PC-3 (cell line): ENCODE results near the gene C16orf74. TPM values are rescaled to one million over a fixed set of nuclear protein-coding genes. Genes with fewer than 3 reads are reported as not detected.
A peak's percentile ranks its signal among the peaks of the same experiment; 100 is the strongest.

ENCODE experiments used
- ATAC-seq: fragments of 200-7000 bp; cut with Tn5 transposase; 2 replicates; pipeline ENCODE4 v1.9.1; 2020; ENCODE audit warnings: mild to moderate bottlenecking, moderate library complexity
- BruUV-seq: library from RNA; stranded (reverse); fragments of 400-500 nt; replicated peaks from 2 replicates; lab custom pipeline; 2021; lab: Mats Ljungman, UMichigan
- CTCF ChIA-PET: fragments of 300-600 bp; sonication (Branson Sonifier 250); formaldehyde crosslinking; loops from one replicate; lab custom pipeline; 2022; ENCODE audit warnings: antibody characterized with exemption; lab: Charles Lee
- POLR2A ChIA-PET: fragments of 300-600 bp; sonication (Branson Sonifier 250); formaldehyde crosslinking; loops from one replicate; lab custom pipeline; 2022; ENCODE audit warnings: antibody characterized with exemption; ENCODE audit not compliant: unreplicated experiment; lab: Charles Lee
- DNase-seq: peaks from one replicate; pipeline ENCODE4 v3.0.0-alpha.2; 2015
- H2AFZ ChIP-seq: fragments of 300-600 bp; sonication (generic); 2 replicates; pipeline ENCODE4 v1.6.0; 2016; ENCODE audit warnings: antibody characterized with exemption, low read length
- H3F3A ChIP-seq: fragments of 300-600 bp; sonication (generic); one replicate; pipeline ENCODE4 v1.6.0; 2017; ENCODE audit warnings: antibody characterized with exemption, low read length, control low read depth, mild to moderate bottlenecking; ENCODE audit not compliant: unreplicated experiment
- H3K27ac ChIP-seq: fragments of 300-600 bp; sonication (generic); 2 replicates; pipeline ENCODE4 v1.5.1; 2016; ENCODE audit warnings: mild to moderate bottlenecking, low read length
- H3K27me3 ChIP-seq: fragments of 300-600 bp; sonication (generic); 2 replicates; pipeline ENCODE4 v1.6.1; 2016; ENCODE audit warnings: low read length, mixed read lengths
- H3K36me3 ChIP-seq: fragments of 300-600 bp; sonication (generic); 2 replicates; pipeline ENCODE4 v1.6.1; 2016; ENCODE audit warnings: low read depth, mixed run types, low read length, mixed read lengths
- H3K4me1 ChIP-seq: fragments of 300-600 bp; sonication (generic); 2 replicates; pipeline ENCODE4 v1.5.1; 2016; ENCODE audit warnings: low read length; ENCODE audit not compliant: insufficient read depth
- H3K4me2 ChIP-seq: fragments of 300-600 bp; sonication (generic); 2 replicates; pipeline ENCODE4 v1.6.0; 2016; ENCODE audit warnings: low read length
- H3K4me3 ChIP-seq: fragments of 300-600 bp; sonication (generic); 2 replicates; pipeline ENCODE4 v1.5.1; 2016; ENCODE audit warnings: mild to moderate bottlenecking, low read length, mixed read lengths
- H3K79me2 ChIP-seq: fragments of 300-600 bp; sonication (generic); 2 replicates; pipeline ENCODE4 v1.6.1; 2017; ENCODE audit warnings: low read length, mixed read lengths
- H3K9ac ChIP-seq: fragments of 300-600 bp; sonication (generic); 2 replicates; pipeline ENCODE4 v1.6.0; 2016; ENCODE audit warnings: mild to moderate bottlenecking, low read length
- H3K9me2 ChIP-seq: fragments of 300-600 bp; sonication (generic); replicated peaks from 2 replicates; pipeline ENCODE4 v1.6.1; 2016; ENCODE audit warnings: mixed run types, low read length, mixed read lengths
- H3K9me3 ChIP-seq: fragments of 300-600 bp; sonication (generic); 2 replicates; pipeline ENCODE4 v1.6.1; 2016; ENCODE audit warnings: low read length, mixed read lengths
- H4K20me1 ChIP-seq: fragments of 300-600 bp; sonication (generic); 2 replicates; pipeline ENCODE4 v1.6.1; 2016; ENCODE audit warnings: low read length, mixed read lengths
- CTCF ChIP-seq: fragments of 300-600 bp; sonication (generic); conservative IDR thresholded peaks from 2 replicates; pipeline ENCODE4 v1.5.1; 2017; ENCODE audit warnings: antibody characterized with exemption, low read depth, mild to moderate bottlenecking, low read length
- EZH2 ChIP-seq: fragments of 300-600 bp; sonication (generic); IDR thresholded peaks from one replicate; pipeline ENCODE4 v1.6.1; 2017; ENCODE audit warnings: antibody characterized with exemption, mild to moderate bottlenecking, low read length; ENCODE audit not compliant: unreplicated experiment
- EZH2phosphoT487 ChIP-seq: fragments of 300-600 bp; sonication (generic); IDR thresholded peaks from 2 replicates; pipeline ENCODE4 v1.6.1; 2018; ENCODE audit warnings: mild to moderate bottlenecking, antibody characterized with exemption, low read length, borderline replicate concordance
- intact Hi-C: fragments of 100-400 bp; cut with micrococcal nuclease; formaldehyde crosslinking; loops from 2 replicates; pipeline ENCODE4 v1.9.0; 2023
- total RNA-seq: library from RNA; depleted of rRNA; stranded (reverse); fragments of >200 nt; gene quantifications from 2 replicates; pipeline ENCODE4 v1.2.3, GENCODE V29; 2014

C16orf74 gene
- total RNA-seq, 1 experiment from 2014 or later, result 71.0 TPM

DNA sequence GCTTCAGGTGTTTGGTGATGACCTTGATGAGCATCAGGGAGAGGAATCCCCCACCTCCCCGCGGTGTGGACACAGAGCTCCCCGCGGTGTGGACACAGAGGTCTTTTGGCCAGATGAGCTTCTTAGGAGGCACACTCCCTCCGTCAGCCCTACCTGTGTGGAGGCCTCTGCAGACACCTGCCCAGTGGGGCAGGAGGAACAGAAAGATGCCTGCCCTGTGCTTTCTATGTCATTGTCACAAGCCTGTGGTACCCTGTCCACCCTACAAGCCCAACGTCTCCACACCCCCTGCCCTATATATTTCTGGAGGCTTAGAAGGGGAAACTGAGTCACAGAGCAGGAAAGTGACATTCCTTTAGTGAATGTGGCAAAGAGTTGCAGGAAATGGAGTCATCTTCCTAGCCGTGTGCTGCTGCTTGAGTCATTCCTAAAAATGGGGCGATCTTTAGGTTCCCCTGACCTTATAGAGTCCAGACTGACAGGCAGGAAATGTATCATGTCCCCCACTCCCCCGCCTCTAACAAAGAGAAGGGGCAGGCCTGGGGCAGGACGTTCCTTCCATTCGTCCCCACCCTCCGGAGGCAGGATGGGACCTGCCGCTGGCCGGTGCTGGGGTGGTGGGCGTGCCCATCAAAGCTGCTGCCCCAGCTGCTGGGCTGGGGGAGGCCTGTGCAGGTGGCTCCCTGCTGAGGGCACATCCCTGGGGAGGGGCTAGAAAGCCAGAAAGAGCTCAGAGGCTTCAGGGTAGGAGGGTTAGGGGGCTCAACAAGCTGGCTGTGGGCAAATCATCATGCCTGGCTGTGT lies 1.0 kb upstream of the C16orf74 start:
- H2AFZ ChIP-seq, result peak overlapping the region; percentile 48; the same call in 1 of the 2 replicates
- POLR2A ChIA-PET, result interaction anchor here (0.6 kb wide), 1 partner anchor 16 kb away, joined by 4 read pairs; no protein-coding TSS in a partner anchor
- no peaks in the 10 kb centered on the region for H4K20me1 ChIP-seq
- no peaks in the 10 kb centered on the region for H3K27me3 ChIP-seq
- no TSS peak for BruUV-seq
- no peaks in the 10 kb centered on the region for H3K9me3 ChIP-seq
- H3K4me3 ChIP-seq, result peak overlapping the region; percentile 68
- no peaks in the 10 kb centered on the region for H3K9me2 ChIP-seq
- peaks cover 30% of the 10 kb centered on the region for H3K79me2 ChIP-seq
- peak; percentile 35 for ATAC-seq
- peak; percentile 68 for DNase-seq
- peak overlapping the region; percentile 8 for H3K27ac ChIP-seq
- H3F3A ChIP-seq, result peaks cover 5% of the 10 kb centered on the region
- intact Hi-C loops, result no loop called here
- CTCF ChIA-PET, result interaction anchor here (1.0 kb wide), 1 partner anchor 32 kb away, joined by 3 read pairs; no protein-coding TSS in a partner anchor
- H3K9ac ChIP-seq, result no peak overlapping the region
- H3K4me1 ChIP-seq, result peaks cover 47% of the 10 kb centered on the region
- no peak for TF ChIP-seq CTCF
- TF ChIP-seq EZH2phosphoT487, result no peak
- no peak for TF ChIP-seq EZH2
- H3K36me3 ChIP-seq, result no peaks in the 10 kb centered on the region
- peak overlapping the region; percentile 89 for H3K4me2 ChIP-seq

- intact Hi-C loops, result no loop called here
- H3K9me2 ChIP-seq, result no peaks in the 10 kb centered on the region
- BruUV-seq, result TSS peak; percentile 24
- H3K4me1 ChIP-seq, result peaks cover 63% of the 10 kb centered on the region
- peak overlapping the region; percentile 95 for H3K4me3 ChIP-seq
- no peaks in the 10 kb centered on the region for H3K36me3 ChIP-seq
- no peaks in the 10 kb centered on the region for H3K9me3 ChIP-seq
- CTCF ChIA-PET, result no interaction called here
- H4K20me1 ChIP-seq, result no peaks in the 10 kb centered on the region
- ATAC-seq (peak; percentile 6; the same call in 1 of the 2 replicates), DNase-seq (peak; percentile 54)
- peaks cover 40% of the 10 kb centered on the region for H3K79me2 ChIP-seq
- peak overlapping the region; percentile 74 for H2AFZ ChIP-seq
- TF ChIP-seq EZH2phosphoT487 (no peak), EZH2 (no peak), CTCF (no peak)
- H3K4me2 ChIP-seq, result peak overlapping the region; percentile 99
- H3K27me3 ChIP-seq, result no peaks in the 10 kb centered on the region
- POLR2A ChIA-PET, result no interaction called here
- H3K27ac ChIP-seq, result no peak overlapping the region
- peak overlapping the region; percentile 65 for H3K9ac ChIP-seq
- peaks cover 9% of the 10 kb centered on the region for H3F3A ChIP-seq
Measured at GRCh38 chr16:85750146-85750826, 610 bp downstream of the C16orf74 start.
